Activated CD8-positive, alpha-beta memory T cell treated with anti-CD3 and anti-CD28 coated beads, Interleukin-2, amount 50 U/mL, for 1 hour (primary cell): ENCODE data around the gene ZNF608.

Experiments
- DNase-seq: peaks from one replicate; pipeline ENCODE4 v3.0.0-alpha.2; 2020; ENCODE audit errors: extremely low read depth

Gene ZNF608

GRCh38 chr5:124752854-124753720 is 6.6 kb upstream of the ZNF608 start:
- no peak for DNase-seq

DNA sequence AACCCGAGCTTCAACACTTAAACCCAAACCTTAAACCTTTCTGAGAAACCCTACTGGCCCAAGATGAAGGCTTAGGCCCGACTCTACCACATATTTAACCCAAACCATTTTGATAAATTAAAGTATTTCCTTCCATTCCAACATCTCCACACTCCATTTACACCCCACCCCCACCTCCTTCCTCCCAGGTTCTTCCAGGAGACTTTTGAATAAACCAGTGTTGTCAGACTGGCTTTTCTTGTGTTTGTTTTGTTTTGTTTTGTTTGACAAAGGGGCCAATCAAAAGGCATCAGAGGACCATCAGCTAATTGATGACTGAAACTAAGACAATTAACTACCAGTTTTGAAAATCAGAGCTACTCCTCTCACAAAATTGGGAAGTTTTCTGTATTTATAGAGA is 4.6 kb upstream of the ZNF608 start:
- no peak for DNase-seq

DNA sequence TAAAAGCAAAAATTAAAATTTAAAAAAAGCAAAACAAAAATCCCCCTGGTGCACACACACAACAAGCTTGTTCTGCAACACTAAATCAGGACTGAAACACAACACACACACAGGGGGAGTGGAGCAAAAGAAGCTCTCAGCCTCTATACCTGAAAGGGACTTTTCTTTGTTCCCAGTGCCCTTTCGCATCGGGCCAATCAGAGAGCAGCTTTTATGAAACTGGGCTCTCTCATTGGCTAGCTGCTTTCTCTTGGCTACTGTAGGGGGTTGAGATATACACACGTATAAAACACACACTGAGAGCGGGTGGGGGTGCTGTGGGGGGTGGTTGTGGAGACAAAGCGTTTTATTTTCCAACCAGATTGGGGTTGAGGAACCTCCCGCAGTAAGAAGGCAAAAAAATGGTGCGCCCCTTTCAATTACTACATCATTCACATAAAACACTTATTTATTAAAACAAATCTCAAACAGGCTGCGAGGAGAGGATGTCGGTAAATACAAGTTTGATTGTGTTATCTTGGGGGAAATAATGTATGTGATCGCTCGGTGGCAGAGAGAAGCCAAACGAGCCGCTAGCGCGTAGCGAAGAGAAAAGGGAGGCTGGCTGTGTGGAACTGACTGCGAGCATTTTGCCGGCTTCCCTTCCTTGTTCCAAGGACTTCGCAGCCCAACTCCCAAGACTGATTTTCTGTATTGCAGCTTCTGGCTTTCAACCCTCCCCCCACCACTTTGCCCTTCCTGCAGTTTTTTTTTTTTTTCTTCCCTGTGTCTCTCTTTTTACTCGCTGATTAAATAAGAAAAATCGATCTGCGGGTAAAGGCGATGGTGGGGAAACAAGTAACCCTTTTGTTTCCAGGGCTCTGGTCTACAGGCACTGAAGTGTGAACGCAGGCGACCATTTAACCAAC is 2.5 kb upstream of the ZNF608 start:
- DNase-seq: no peak

DNA sequence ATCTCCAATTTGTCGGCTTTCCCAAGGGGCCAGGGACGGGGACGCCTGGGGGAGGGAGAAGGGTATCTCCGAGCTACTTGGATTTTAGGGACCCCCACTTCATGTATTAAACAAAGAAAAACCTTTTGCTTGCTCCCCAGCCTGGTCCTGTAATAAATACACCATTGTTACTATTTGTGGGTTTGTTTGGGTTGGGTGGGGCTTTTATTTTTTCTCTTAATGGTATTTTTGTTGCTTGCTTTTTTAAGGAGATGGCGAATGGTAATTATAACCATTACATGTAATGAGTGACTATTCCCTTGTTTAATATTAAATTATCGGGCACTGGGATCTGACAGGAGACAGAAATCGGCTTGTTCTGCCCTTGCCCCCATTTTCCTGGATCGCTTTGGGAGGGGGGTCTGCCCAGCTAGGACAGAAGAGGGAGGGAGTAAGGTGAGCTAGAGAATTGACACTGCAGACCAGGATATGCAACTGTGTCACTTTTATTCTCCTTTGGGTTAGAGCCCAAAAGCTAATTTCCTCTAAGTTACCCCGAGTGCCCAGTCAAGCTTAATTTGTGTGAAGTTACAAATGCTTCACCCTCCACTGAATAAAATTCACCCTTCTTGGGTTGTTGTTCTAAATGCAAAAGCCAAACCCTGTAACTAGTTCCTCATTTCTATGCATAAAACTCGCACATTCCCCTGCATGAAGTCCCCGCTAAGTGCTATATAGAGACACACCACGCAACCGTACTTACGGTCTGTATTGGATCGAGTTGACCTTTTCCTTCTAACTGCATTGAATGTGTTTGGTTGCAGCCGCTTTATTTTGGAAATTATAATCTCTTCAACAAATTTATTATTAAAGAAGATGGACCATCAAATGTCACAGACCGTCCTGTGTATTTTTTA is 1.6 kb upstream of the ZNF608 start:
- DNase-seq: no peak

- DNase-seq: no peak
These were observed 714 bp upstream of the ZNF608 start for GRCh38 chr5:124746916-124747790.

DNA sequence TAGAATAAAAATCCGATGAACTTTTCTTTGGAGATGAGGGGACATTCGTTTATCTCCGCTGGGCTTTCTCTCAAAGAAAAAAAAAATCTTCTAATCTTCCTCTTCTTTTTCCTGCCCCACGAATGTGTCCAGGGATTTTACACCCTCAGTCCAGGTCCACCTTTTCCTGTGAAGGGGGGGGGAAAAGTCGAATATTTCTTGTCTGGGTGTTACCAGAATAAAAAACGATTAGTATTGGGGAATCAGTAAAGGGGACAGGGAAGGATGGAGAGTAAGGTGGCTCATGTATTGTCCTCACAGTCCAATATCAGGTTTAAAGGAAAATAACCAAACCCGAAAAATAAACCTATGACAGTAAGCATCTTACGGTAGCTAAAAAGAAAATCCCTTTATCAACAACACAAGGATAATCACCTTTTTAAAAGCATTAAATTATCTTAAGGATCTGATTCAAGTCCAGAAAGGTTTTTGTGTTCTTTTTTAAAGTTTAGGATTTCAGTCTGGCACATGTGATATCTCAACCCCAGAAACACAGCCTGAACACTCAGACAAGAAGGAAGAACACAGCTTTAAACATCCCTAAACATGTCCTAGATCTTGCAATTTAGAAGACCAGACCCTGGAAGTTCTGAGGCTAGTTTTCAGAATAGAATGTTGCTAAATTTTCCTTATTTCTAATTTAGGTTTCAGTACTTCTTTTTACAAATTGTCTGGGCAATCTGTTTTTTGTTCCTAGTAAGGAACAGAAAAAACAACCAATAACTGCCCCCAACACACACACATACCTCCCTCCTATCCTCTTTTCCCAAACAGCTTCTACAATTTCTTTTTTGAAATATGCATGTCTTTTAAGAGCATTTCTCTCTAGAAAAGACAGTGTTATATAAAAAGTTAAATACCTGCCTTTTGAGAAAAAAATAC is 1.2 kb downstream of the ZNF608 start:
- DNase-seq: no peak

- no peak for DNase-seq
These were observed 2.1 kb downstream of the ZNF608 start for GRCh38 chr5:124744170-124744971.

GRCh38 chr5:124743602-124744169 is 2.8 kb downstream of the ZNF608 start:
- no peak for DNase-seq

- DNase-seq: no peak
These were observed 3.3 kb downstream of the ZNF608 start for GRCh38 chr5:124742983-124743601.

GRCh38 chr5:124742521-124742920 is 3.9 kb downstream of the ZNF608 start:
- DNase-seq: no peak

DNA sequence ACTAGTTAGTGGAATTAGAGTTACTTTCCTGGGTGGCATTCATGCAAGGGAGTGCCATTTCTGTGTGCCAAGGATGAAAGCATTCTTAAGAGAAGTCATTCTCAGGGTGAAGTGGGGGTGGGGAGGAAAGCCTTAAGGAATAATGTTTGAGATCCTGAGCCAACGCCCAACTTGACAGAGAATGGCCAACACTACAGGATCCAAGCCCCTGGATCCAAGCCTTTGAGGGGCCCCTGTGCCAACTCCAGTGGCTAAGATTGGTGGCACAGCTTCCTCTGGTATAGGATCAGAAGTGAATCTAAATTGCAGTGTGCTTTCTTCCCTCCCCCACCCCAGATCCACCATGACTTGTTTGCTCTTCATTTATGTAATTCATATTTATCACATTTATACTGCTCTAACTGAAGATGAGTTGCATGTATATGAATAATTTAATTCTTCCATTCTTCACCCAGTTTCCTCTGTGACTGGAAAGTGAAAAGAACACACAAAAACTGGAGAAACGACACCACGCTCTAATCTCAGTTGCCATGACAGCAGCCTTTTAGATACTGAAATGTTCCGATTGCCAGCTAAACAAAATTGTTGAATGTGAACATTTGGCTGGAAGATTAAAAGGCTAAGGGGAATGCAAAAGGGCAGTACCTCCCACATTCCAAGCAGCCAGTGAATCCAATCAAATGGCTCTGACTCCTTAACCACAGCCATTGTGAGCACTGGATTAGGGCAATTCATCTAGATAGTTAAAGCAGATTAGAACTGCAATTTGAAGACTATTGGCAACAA is 4.5 kb downstream of the ZNF608 start:
- DNase-seq: no peak

GRCh38 chr5:124740991-124741583 is 5.4 kb downstream of the ZNF608 start:
- DNase-seq: no peak

DNA sequence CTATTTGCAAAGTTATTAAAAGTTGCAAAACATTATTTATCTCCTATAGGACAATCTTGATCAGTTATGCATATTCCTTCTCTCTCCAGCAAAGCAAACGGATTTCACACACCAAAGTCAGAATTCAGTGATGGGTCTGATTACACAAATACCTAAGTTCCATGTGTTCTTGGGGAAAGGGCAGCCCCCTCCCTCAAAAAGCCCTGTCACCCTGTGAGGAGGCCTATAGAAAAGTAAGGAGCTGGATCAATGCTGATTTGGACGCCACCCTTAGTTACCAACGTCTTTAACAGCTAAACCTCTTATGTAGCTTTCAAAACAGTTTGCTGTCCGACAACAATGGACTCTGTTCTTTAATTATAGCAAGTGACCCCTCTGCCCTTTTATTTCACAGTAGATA is 6.4 kb downstream of the ZNF608 start:
- DNase-seq: no peak

GRCh38 chr5:124739634-124740025 is 6.8 kb downstream of the ZNF608 start:
- DNase-seq: no peak

GRCh38 chr5:124738681-124739633 is 7.5 kb downstream of the ZNF608 start:
- no peak for DNase-seq

DNA sequence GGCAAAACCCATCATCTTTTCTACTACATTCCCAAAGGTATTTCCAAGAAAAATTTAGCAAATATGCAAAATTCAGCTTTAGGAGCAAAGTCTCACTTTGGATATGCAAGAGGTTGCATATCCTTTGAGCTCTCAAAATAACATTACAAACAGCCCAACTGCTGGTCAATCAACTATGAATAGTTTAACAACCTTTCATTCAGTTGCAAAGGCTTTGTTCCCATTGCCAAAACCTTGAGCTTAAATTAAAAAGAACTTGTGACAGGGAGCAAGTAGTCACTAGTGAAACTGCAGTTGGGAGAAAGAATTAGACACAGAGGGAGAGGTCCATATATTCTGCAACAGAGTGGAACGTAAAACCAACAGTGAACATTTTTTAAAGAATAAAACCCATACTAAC is 8.8 kb downstream of the ZNF608 start:
- no peak for DNase-seq
